ENCODE results near the gene BLID. TPM values are rescaled to one million over a fixed set of nuclear protein-coding genes. Genes with fewer than 3 reads are reported as not detected.

The BLID gene
- polyA plus RNA-seq, 4 donors: not detected

DNA sequence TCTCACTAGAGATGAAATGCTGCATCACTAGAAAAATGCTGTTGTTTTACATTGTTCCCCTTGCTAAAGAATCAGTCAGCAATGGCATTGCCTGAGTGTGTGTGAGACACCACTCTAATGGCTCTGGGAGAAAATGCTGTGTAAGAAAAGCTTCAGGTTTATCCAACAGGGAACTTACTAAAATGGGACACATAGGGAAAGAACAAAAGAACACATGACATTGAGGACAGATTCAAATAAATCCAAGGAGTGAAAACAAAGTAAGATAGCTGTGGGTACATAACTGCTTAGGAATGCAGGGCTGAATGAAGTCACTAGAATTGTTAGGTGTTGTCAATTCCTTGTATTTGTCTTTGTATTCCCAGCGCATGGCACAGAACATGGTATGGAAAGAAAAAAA lies 24.2 kb downstream of the BLID start:
- FAIRE-seq (no peak), DNase-seq (no peak)
- 91 to 97% (median 96%) methylated on average over 1 of the region's 1 CpG for WGBS, 3 donors
- H3K36me3 ChIP-seq (ENCODE audit: control insufficient read depth in 3 of 3, insufficient read depth in 2 of 3, low read depth in 1 of 3, low read length in 3 of 3): peaks cover 0 to 3% (median 0%) of the 10 kb centered on the region in 3 donors
- no peaks in the 10 kb centered on the region for H3K27me3 ChIP-seq (ENCODE audit: control insufficient read depth in 3 of 3, insufficient read depth in 3 of 3, low read length in 3 of 3)
- H3K27ac ChIP-seq (ENCODE audit: low read depth in 1 of 3, low read length in 2 of 3): no peak overlapping the region
- no peaks in the 10 kb centered on the region for H3K4me1 ChIP-seq (ENCODE audit: control insufficient read depth in 3 of 3, insufficient read depth in 2 of 3, low read depth in 1 of 3, low read length in 2 of 3)
- no peak overlapping the region for H3K4me3 ChIP-seq (ENCODE audit: low read depth in 1 of 3, low read length in 3 of 3)
- H3K9me3 ChIP-seq (ENCODE audit: control insufficient read depth in 2 of 2, insufficient read depth in 1 of 2, low read depth in 1 of 2, low read length in 1 of 2): peaks cover 0 to 3% of the 10 kb centered on the region in 2 donors

DNA sequence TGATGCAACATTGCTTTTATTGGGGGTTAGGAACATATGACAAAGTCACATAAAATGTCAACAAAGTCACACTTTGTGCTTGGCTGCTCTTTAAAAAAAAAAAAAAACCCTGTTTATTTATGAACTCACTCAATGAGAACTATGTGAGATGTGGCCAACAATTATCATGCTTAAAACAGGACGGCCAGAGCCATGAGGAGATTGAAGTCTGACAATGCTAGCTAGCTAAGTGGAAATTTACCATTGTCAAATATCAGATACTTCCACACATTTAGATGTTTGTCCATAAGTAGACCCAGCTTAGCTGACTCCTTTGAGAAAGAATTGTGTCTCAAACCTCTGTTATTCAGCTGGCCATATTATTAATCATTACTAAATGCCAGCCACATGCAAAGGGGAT lies 26.9 kb downstream of the BLID start:
- H3K36me3 ChIP-seq (ENCODE audit: control insufficient read depth in 3 of 3, insufficient read depth in 2 of 3, low read depth in 1 of 3, low read length in 3 of 3): peaks cover 0 to 3% (median 0%) of the 10 kb centered on the region in 3 donors
- H3K4me3 ChIP-seq (ENCODE audit: low read depth in 1 of 3, low read length in 3 of 3): no peak overlapping the region
- H3K9me3 ChIP-seq (ENCODE audit: control insufficient read depth in 2 of 2, insufficient read depth in 1 of 2, low read depth in 1 of 2, low read length in 1 of 2): peaks cover 0 to 3% of the 10 kb centered on the region in 2 donors
- H3K4me1 ChIP-seq (ENCODE audit: control insufficient read depth in 3 of 3, insufficient read depth in 2 of 3, low read depth in 1 of 3, low read length in 2 of 3): no peaks in the 10 kb centered on the region
- H3K27me3 ChIP-seq (ENCODE audit: control insufficient read depth in 3 of 3, insufficient read depth in 3 of 3, low read length in 3 of 3): no peaks in the 10 kb centered on the region
- FAIRE-seq: no peak
- H3K27ac ChIP-seq (ENCODE audit: low read depth in 1 of 3, low read length in 2 of 3): no peak overlapping the region
- WGBS, 3 donors: 43 to 89% (median 68%) methylated on average over 1 of the region's 1 CpG
- no peak for DNase-seq

DNA sequence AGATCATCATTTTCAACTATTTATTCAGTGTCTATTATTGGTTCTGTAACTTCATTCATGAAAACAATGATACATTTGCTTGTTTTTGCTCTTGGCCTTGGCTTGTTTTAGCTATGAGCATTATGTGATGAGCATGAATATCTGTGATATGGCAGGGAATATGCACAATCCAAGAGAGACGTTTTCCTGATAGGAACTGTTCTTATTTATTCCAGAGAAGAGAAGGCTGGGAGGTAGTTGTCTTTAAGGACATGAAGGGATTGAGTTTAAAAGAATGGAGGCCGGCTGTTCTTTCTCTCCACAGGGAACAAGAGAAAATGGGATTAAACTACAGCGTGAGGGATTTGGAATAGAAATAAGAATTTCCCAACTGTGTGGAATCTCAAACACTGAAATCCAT lies 30.3 kb downstream of the BLID start:
- H3K4me3 ChIP-seq (ENCODE audit: low read depth in 1 of 3, low read length in 3 of 3): no peak overlapping the region
- WGBS, 3 donors: 69 to 75% (median 71%) methylated on average over 3 of the region's 3 CpGs
- no peaks in the 10 kb centered on the region for H3K27me3 ChIP-seq (ENCODE audit: control insufficient read depth in 3 of 3, insufficient read depth in 3 of 3, low read length in 3 of 3)
- H3K4me1 ChIP-seq (ENCODE audit: control insufficient read depth in 3 of 3, insufficient read depth in 2 of 3, low read depth in 1 of 3, low read length in 2 of 3): no peaks in the 10 kb centered on the region
- H3K36me3 ChIP-seq (ENCODE audit: control insufficient read depth in 3 of 3, insufficient read depth in 2 of 3, low read depth in 1 of 3, low read length in 3 of 3): peaks cover 0 to 3% (median 0%) of the 10 kb centered on the region in 3 donors
- DNase-seq (no peak), FAIRE-seq (no peak)
- H3K9me3 ChIP-seq (ENCODE audit: control insufficient read depth in 2 of 2, insufficient read depth in 1 of 2, low read depth in 1 of 2, low read length in 1 of 2): no peaks in the 10 kb centered on the region
- H3K27ac ChIP-seq (ENCODE audit: low read depth in 1 of 3, low read length in 2 of 3): no peak overlapping the region

DNA sequence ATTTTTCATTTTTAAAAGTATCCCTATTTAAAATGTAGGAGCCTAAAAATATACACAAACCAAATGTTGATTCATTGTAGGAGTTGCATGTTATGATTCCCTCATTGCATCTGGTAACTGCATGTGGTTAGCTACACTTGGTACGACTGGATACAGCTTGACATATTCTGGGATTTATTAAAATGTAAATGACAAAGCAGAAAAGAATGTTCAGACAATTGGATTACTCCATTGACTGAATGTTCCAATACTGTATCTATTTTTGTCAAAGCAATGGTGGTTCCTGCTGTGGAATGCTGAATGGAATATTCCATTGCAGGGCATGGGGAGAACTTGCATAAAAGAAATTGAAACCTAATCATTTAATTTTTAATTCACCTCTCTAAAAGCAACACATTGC lies 30.8 kb downstream of the BLID start:
- FAIRE-seq (no peak), DNase-seq (no peak)
- Histone ChIP-seq H3K27ac (ENCODE audit: low read depth in 1 of 3, low read length in 2 of 3) (no peak overlapping the region), H3K27me3 (ENCODE audit: control insufficient read depth in 3 of 3, insufficient read depth in 3 of 3, low read length in 3 of 3) (no peaks in the 10 kb centered on the region), H3K4me3 (ENCODE audit: low read depth in 1 of 3, low read length in 3 of 3) (no peak overlapping the region), H3K4me1 (ENCODE audit: control insufficient read depth in 3 of 3, insufficient read depth in 2 of 3, low read depth in 1 of 3, low read length in 2 of 3) (no peaks in the 10 kb centered on the region), H3K9me3 (ENCODE audit: control insufficient read depth in 2 of 2, insufficient read depth in 1 of 2, low read depth in 1 of 2, low read length in 1 of 2) (no peaks in the 10 kb centered on the region), H3K36me3 (ENCODE audit: control insufficient read depth in 3 of 3, insufficient read depth in 2 of 3, low read depth in 1 of 3, low read length in 3 of 3) (peaks cover 0 to 3% (median 0%) of the 10 kb centered on the region in 3 donors)
- WGBS, 3 donors: 45 to 63% (median 62%) methylated on average over 1 of the region's 1 CpG

DNA sequence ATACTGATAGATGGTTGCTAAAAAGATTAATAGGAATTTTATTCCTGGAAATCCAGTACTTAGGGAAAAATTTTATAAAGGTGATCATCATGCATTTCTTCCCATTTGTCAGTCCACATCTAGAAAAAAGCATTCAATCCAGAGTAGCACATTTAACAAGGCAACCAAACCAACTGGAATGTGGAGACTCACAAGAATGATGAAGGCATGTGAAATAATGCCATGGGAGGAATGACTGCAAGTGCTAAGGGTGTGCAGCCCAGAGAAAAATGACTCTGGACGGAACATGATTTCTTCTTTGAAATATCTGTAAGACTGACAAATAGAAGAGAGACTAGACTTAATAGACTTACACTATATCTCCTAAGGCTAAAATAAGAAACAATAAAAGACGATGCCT lies 33.8 kb downstream of the BLID start:
- Histone ChIP-seq H3K27ac (ENCODE audit: low read depth in 1 of 3, low read length in 2 of 3) (no peak overlapping the region), H3K27me3 (ENCODE audit: control insufficient read depth in 3 of 3, insufficient read depth in 3 of 3, low read length in 3 of 3) (no peaks in the 10 kb centered on the region), H3K36me3 (ENCODE audit: control insufficient read depth in 3 of 3, insufficient read depth in 2 of 3, low read depth in 1 of 3, low read length in 3 of 3) (no peaks in the 10 kb centered on the region), H3K9me3 (ENCODE audit: control insufficient read depth in 2 of 2, insufficient read depth in 1 of 2, low read depth in 1 of 2, low read length in 1 of 2) (no peaks in the 10 kb centered on the region), H3K4me1 (ENCODE audit: control insufficient read depth in 3 of 3, insufficient read depth in 2 of 3, low read depth in 1 of 3, low read length in 2 of 3) (no peaks in the 10 kb centered on the region), H3K4me3 (ENCODE audit: low read depth in 1 of 3, low read length in 3 of 3) (no peak overlapping the region)
- WGBS, 3 donors: 93 to 96% (median 95%) methylated on average over 2 of the region's 2 CpGs
- no peak for FAIRE-seq
- no peak for DNase-seq

DNA sequence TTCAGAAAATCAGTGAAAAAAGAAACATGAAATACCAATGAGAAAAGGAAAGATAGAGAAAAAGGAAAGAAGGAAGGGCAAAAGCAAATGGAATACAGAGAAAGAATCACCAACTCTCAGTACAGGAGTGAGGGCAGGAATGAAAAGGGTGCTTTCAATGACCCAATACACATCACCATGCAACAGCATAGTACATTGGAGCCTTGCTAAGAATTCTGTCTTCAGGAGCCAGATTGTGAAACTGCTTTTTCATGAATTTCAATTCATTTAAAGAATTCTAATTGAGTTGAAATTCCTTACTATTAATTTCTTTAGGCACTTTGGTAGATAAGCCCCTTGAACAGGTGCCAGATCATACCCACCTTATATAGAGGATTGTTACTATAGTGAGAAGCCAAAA lies 34.9 kb downstream of the BLID start:
- FAIRE-seq (no peak), DNase-seq (no peak)
- Histone ChIP-seq H3K4me3 (ENCODE audit: low read depth in 1 of 3, low read length in 3 of 3) (no peak overlapping the region), H3K36me3 (ENCODE audit: control insufficient read depth in 3 of 3, insufficient read depth in 2 of 3, low read depth in 1 of 3, low read length in 3 of 3) (no peaks in the 10 kb centered on the region), H3K9me3 (ENCODE audit: control insufficient read depth in 2 of 2, insufficient read depth in 1 of 2, low read depth in 1 of 2, low read length in 1 of 2) (no peaks in the 10 kb centered on the region), H3K27me3 (ENCODE audit: control insufficient read depth in 3 of 3, insufficient read depth in 3 of 3, low read length in 3 of 3) (no peaks in the 10 kb centered on the region), H3K27ac (ENCODE audit: low read depth in 1 of 3, low read length in 2 of 3) (no peak overlapping the region), H3K4me1 (ENCODE audit: control insufficient read depth in 3 of 3, insufficient read depth in 2 of 3, low read depth in 1 of 3, low read length in 2 of 3) (no peaks in the 10 kb centered on the region)

DNA sequence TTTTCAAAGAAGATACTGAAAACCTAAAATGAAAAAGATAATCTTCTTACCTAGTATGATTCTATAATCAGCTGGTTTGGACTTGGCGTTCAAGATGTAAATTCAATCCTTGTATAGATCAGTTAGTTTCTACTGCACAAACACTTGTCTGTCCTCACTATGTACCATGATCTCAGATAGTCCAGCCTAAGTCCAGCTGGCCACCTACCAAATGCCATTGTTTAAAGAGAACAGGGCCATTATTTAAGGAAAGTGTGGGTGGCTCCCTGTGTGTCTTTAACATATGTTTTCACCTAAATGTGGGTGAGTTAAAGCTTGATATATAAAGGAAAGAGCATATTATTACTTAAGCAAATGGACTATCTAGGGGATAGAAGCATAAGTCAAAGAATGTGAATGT lies 38.6 kb downstream of the BLID start:
- DNase-seq: no peak
- no peak overlapping the region for H3K4me3 ChIP-seq (ENCODE audit: low read depth in 1 of 3, low read length in 3 of 3)
- H3K27ac ChIP-seq (ENCODE audit: low read depth in 1 of 3, low read length in 2 of 3): no peak overlapping the region
- no peaks in the 10 kb centered on the region for H3K27me3 ChIP-seq (ENCODE audit: control insufficient read depth in 3 of 3, insufficient read depth in 3 of 3, low read length in 3 of 3)
- no peak for FAIRE-seq
- no peaks in the 10 kb centered on the region for H3K36me3 ChIP-seq (ENCODE audit: control insufficient read depth in 3 of 3, insufficient read depth in 2 of 3, low read depth in 1 of 3, low read length in 3 of 3)
- H3K9me3 ChIP-seq (ENCODE audit: control insufficient read depth in 2 of 2, insufficient read depth in 1 of 2, low read depth in 1 of 2, low read length in 1 of 2): no peaks in the 10 kb centered on the region
- WGBS, 3 donors: 83 to 97% (median 94%) methylated on average over 1 of the region's 1 CpG
- H3K4me1 ChIP-seq (ENCODE audit: control insufficient read depth in 3 of 3, insufficient read depth in 2 of 3, low read depth in 1 of 3, low read length in 2 of 3): no peaks in the 10 kb centered on the region

DNA sequence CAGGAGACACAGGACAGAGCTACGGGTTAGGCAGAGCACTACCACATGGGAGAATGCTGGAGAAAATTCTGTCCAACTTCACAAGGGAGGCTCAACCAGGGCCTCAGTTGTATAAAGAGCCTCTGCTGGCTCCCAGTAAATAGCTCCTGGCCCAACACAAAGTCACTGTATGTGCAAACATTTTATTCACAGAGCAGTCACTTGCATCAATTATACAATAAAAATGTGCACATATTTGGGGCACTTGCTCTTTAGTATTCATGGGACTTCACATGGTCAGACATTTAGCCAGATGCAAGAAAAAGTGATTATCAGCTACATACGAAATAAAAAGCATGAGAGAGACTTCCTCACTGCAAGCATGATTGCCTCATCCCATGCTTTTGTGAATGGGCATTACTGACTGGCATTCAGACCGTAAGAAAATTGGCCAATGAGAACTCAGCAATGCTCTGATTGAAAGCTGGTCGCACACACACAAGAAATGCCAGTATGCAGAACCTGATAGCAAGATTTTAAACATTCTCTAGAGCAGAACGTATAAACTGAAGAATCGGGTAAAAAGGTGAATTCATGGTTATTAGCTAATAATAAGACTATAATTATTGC lies 39.4 kb downstream of the BLID start:
- DNase-seq (no peak), FAIRE-seq (no peak)
- H3K4me1 ChIP-seq (ENCODE audit: control insufficient read depth in 3 of 3, insufficient read depth in 2 of 3, low read depth in 1 of 3, low read length in 2 of 3): no peaks in the 10 kb centered on the region
- H3K4me3 ChIP-seq (ENCODE audit: low read depth in 1 of 3, low read length in 3 of 3): no peak overlapping the region
- H3K27me3 ChIP-seq (ENCODE audit: control insufficient read depth in 3 of 3, insufficient read depth in 3 of 3, low read length in 3 of 3): no peaks in the 10 kb centered on the region
- no peaks in the 10 kb centered on the region for H3K9me3 ChIP-seq (ENCODE audit: control insufficient read depth in 2 of 2, insufficient read depth in 1 of 2, low read depth in 1 of 2, low read length in 1 of 2)
- WGBS, 3 donors: 76 to 85% (median 79%) methylated on average over 6 of the region's 6 CpGs
- H3K36me3 ChIP-seq (ENCODE audit: control insufficient read depth in 3 of 3, insufficient read depth in 2 of 3, low read depth in 1 of 3, low read length in 3 of 3): no peaks in the 10 kb centered on the region
- H3K27ac ChIP-seq (ENCODE audit: low read depth in 1 of 3, low read length in 2 of 3): no peak overlapping the region

DNA sequence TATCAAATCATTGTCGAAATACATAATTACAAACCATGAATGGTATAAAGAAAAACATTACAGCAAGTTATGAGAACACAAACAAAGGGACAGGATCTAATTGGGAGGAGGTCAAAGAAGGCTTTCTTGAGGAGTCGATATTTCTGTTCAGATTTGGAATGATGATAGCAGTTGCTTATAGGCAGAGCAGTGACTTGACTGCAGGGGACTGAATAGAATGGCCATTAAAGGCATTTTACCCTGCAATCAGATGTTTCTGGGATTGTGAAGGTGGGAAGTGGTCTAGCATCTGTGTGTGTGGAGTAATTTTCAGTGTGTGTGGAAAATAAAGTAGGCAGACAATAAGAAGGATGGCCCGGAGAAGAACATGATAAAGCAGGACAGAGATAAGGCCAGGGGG lies 41.0 kb downstream of the BLID start:
- H3K4me3 ChIP-seq (ENCODE audit: low read depth in 1 of 3, low read length in 3 of 3): no peak overlapping the region
- H3K4me1 ChIP-seq (ENCODE audit: control insufficient read depth in 3 of 3, insufficient read depth in 2 of 3, low read depth in 1 of 3, low read length in 2 of 3): no peaks in the 10 kb centered on the region
- H3K27me3 ChIP-seq (ENCODE audit: control insufficient read depth in 3 of 3, insufficient read depth in 3 of 3, low read length in 3 of 3): no peaks in the 10 kb centered on the region
- H3K9me3 ChIP-seq (ENCODE audit: control insufficient read depth in 2 of 2, insufficient read depth in 1 of 2, low read depth in 1 of 2, low read length in 1 of 2): no peaks in the 10 kb centered on the region
- FAIRE-seq (no peak), DNase-seq (no peak)
- H3K36me3 ChIP-seq (ENCODE audit: control insufficient read depth in 3 of 3, insufficient read depth in 2 of 3, low read depth in 1 of 3, low read length in 3 of 3): no peaks in the 10 kb centered on the region
- H3K27ac ChIP-seq (ENCODE audit: low read depth in 1 of 3, low read length in 2 of 3): no peak overlapping the region
- WGBS, 3 donors: 64 to 79% (median 75%) methylated on average over 3 of the region's 3 CpGs
